Natural killer cell (primary cell): ENCODE measurements around the gene LAG3. TPM values are rescaled to one million over a fixed set of nuclear protein-coding genes. Genes with fewer than 3 reads are reported as not detected.
"Not testable (repeated sequence)": the region's sequence is repeated elsewhere in the genome, so short reads cannot be mapped to it uniquely, and the experiment has no call there.

Experiments used
- ATAC-seq, 3 donors: fragments of 150-1000 bp in 2 of 3; fragments of 200-7000 bp in 1 of 3; cut with Tn5 transposase; 1 replicate in 1 of 3; 2 replicates in 2 of 3; pipeline ENCODE4 v1.10.0; 2021; ENCODE audit warnings: mild to moderate bottlenecking in 2 of 3, moderate library complexity in 2 of 3
- DNase-seq, 2 donors: peaks; one replicate each; pipeline versions ENCODE4 v3.0.0 to v3.0.0-alpha.2; 2013 to 2021; ENCODE audit warnings: mixed read lengths in 1 of 2
- H3K27ac ChIP-seq: one replicate; pipeline ENCODE4 v1.5.1; 2013; ENCODE audit warnings: mild to moderate bottlenecking, low read length
- H3K27me3 ChIP-seq: one replicate; pipeline ENCODE4 v1.6.1; 2013; ENCODE audit warnings: low read length; ENCODE audit not compliant: control insufficient read depth, insufficient read depth
- H3K36me3 ChIP-seq: one replicate; pipeline ENCODE4 v1.6.1; 2013; ENCODE audit warnings: low read length; ENCODE audit not compliant: control insufficient read depth, insufficient read depth
- H3K4me1 ChIP-seq: one replicate; pipeline ENCODE4 v1.6.1; 2013; ENCODE audit warnings: low read length; ENCODE audit not compliant: control insufficient read depth, insufficient read depth
- H3K4me3 ChIP-seq: one replicate; pipeline ENCODE4 v1.5.1; 2013; ENCODE audit warnings: low read length
- H3K9me3 ChIP-seq: one replicate; pipeline ENCODE4 v1.6.1; 2013; ENCODE audit warnings: low read length; ENCODE audit not compliant: control insufficient read depth, insufficient read depth
- H3K27ac Mint-ChIP-seq, 2 donors: one replicate each; pipeline ENCODE4 v1.8.0; 2022; ENCODE audit warnings: mild to moderate bottlenecking in 2 of 2, mixed read lengths in 2 of 2, moderate library complexity in 1 of 2
- H3K27me3 Mint-ChIP-seq, 2 donors: one replicate each; pipeline ENCODE4 v1.8.0; 2022; ENCODE audit warnings: low read depth in 2 of 2, mixed read lengths in 2 of 2
- H3K36me3 Mint-ChIP-seq: one replicate; pipeline ENCODE4 v1.8.0; 2022; ENCODE audit warnings: mixed read lengths
- H3K4me1 Mint-ChIP-seq, 2 donors: one replicate each; pipeline ENCODE4 v1.8.0; 2022; ENCODE audit warnings: mixed read lengths in 2 of 2
- H3K4me3 Mint-ChIP-seq: one replicate; pipeline ENCODE4 v1.8.0; 2022; ENCODE audit warnings: mild to moderate bottlenecking, moderate library complexity, mixed read lengths
- H3K9me3 Mint-ChIP-seq, 2 donors: one replicate each; pipeline ENCODE4 v1.8.0; 2022; ENCODE audit warnings: mixed read lengths in 2 of 2
- WGBS: methylation state at CpG from one replicate; pipeline ENCODE4 v1.1.7; 2013; ENCODE audit warnings: missing lambda C conversion rate; ENCODE audit not compliant: insufficient coverage; 5-methylcytosine and 5-hydroxymethylcytosine counted together
- intact Hi-C: fragments of 100-400 bp; cut with micrococcal nuclease; formaldehyde crosslinking; loops from one replicate; pipeline ENCODE4 v1.14.2; 2022
- total RNA-seq, 4 donors: library from RNA; stranded (reverse); fragments of 120-200 nt in 1 of 4; gene quantifications; one replicate each; pipeline versions ENCODE4 v1.2.3 to v1.2.4, GENCODE V29; 2013 to 2022
- TF ChIP-seq, protein P1 (sequence below): fragments of 200-600 bp; IDR thresholded peaks from one replicate; pipeline ENCODE4 v1.8.0; 2022; ENCODE audit warnings: antibody characterized with exemption

Gene LAG3
- total RNA-seq, 3 donors from 2014 or later (not counting 1 experiment from before 2014, with no cell fraction given): 0.36 to 7.6 (median 0.78) TPM

- peaks cover 15% of the 10 kb centered on the region for H3K36me3 ChIP-seq
- Mint-ChIP-seq H3K27ac (no peak overlapping the region), H3K4me1 (peaks cover 0 to 11% of the 10 kb centered on the region in 2 donors), H3K36me3 (peaks cover 7% of the 10 kb centered on the region), H3K27me3 (no peaks in the 10 kb centered on the region), H3K9me3 (no peaks in the 10 kb centered on the region), H3K4me3 (no peak overlapping the region)
- no peak overlapping the region for H3K27ac ChIP-seq
- H3K9me3 ChIP-seq: no peaks in the 10 kb centered on the region
- no peak overlapping the region for H3K4me3 ChIP-seq
- intact Hi-C loops: no loop called here
- peaks cover 15% of the 10 kb centered on the region for H3K4me1 ChIP-seq
- 83% methylated on average over 3 of the region's 3 CpGs for WGBS
- H3K27me3 ChIP-seq: no peaks in the 10 kb centered on the region
- DNase-seq (no peak), ATAC-seq (no peak)
- TF ChIP-seq, protein P1, sequence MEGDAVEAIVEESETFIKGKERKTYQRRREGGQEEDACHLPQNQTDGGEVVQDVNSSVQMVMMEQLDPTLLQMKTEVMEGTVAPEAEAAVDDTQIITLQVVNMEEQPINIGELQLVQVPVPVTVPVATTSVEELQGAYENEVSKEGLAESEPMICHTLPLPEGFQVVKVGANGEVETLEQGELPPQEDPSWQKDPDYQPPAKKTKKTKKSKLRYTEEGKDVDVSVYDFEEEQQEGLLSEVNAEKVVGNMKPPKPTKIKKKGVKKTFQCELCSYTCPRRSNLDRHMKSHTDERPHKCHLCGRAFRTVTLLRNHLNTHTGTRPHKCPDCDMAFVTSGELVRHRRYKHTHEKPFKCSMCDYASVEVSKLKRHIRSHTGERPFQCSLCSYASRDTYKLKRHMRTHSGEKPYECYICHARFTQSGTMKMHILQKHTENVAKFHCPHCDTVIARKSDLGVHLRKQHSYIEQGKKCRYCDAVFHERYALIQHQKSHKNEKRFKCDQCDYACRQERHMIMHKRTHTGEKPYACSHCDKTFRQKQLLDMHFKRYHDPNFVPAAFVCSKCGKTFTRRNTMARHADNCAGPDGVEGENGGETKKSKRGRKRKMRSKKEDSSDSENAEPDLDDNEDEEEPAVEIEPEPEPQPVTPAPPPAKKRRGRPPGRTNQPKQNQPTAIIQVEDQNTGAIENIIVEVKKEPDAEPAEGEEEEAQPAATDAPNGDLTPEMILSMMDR: no peak
Measured at GRCh38 chr12:6742834-6743233, 29.5 kb upstream of the LAG3 start.

DNA sequence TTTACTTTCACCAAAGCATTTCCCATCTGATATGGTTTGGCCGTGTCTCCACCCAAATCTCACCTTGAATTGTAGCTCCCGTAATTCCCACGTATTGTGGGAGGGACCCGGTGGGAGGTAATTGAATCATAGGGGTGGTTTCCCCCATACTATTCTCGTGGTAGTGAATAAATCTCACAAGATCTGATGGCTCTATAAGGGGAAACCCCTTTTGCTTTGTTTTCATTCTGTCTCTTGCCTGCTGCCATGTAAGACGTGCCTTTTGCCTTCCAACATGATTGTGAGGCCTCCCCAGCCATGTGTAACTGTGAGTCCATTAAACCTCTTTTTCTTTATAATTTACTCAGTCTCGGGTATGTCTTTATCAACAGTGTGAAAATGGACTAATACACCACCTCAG is 29.0 kb upstream of the LAG3 start:
- H3K27me3 ChIP-seq, ATAC-seq, H3K27ac Mint-ChIP-seq, H3K4me3 Mint-ChIP-seq, intact Hi-C loops, H3K9me3 Mint-ChIP-seq, H3K4me3 ChIP-seq, H3K27ac ChIP-seq, H3K9me3 ChIP-seq, H3K27me3 Mint-ChIP-seq, DNase-seq: not testable (repeated sequence)
- Histone ChIP-seq H3K4me1 (peaks cover 15% of the 10 kb centered on the region), H3K36me3 (peaks cover 19% of the 10 kb centered on the region)
- Mint-ChIP-seq H3K36me3 (peaks cover 12% of the 10 kb centered on the region), H3K4me1 (peaks cover 0 to 11% of the 10 kb centered on the region in 2 donors)
- 62% methylated on average over 5 of the region's 7 CpGs for WGBS

GRCh38 chr12:6745741-6746525 is 26.4 kb upstream of the LAG3 start:
- H3K4me3 ChIP-seq: no peak overlapping the region
- WGBS: 50% methylated on average over 13 of the region's 13 CpGs
- H3K27ac Mint-ChIP-seq: peak overlapping the region in 1 of 2 donors; percentile 62
- TF ChIP-seq, protein P1: no peak
- peaks cover 45% of the 10 kb centered on the region for H3K36me3 ChIP-seq
- H3K27ac ChIP-seq: peak overlapping the region; percentile 48
- no peaks in the 10 kb centered on the region for H3K9me3 ChIP-seq
- H3K27me3 ChIP-seq: no peaks in the 10 kb centered on the region
- H3K9me3 Mint-ChIP-seq: no peaks in the 10 kb centered on the region
- H3K36me3 Mint-ChIP-seq: peaks cover 14% of the 10 kb centered on the region
- H3K4me3 Mint-ChIP-seq: no peak overlapping the region
- H3K4me1 ChIP-seq: peaks cover 15% of the 10 kb centered on the region
- intact Hi-C loops: no loop called here
- peaks cover 0 to 15% of the 10 kb centered on the region in 2 donors for H3K4me1 Mint-ChIP-seq
- DNase-seq (peak in 1 of 2 donors; percentile 57), ATAC-seq (peak; percentile 54 to 90 (median 55))
- no peaks in the 10 kb centered on the region for H3K27me3 Mint-ChIP-seq

GRCh38 chr12:6747216-6747615 is 25.1 kb upstream of the LAG3 start:
- H3K36me3 ChIP-seq: peaks cover 54% of the 10 kb centered on the region
- Mint-ChIP-seq H3K4me3 (no peak overlapping the region), H3K4me1 (peaks cover 0 to 27% of the 10 kb centered on the region in 2 donors), H3K9me3 (no peaks in the 10 kb centered on the region), H3K36me3 (peaks cover 14% of the 10 kb centered on the region), H3K27me3 (no peaks in the 10 kb centered on the region), H3K27ac (peak overlapping the region in 1 of 2 donors; percentile 66)
- intact Hi-C loops: no loop called here
- H3K4me3 ChIP-seq: no peak overlapping the region
- TF ChIP-seq, protein P1: no peak
- peaks cover 22% of the 10 kb centered on the region for H3K4me1 ChIP-seq
- DNase-seq (no peak), ATAC-seq (no peak)
- H3K27me3 ChIP-seq: no peaks in the 10 kb centered on the region
- no peak overlapping the region for H3K27ac ChIP-seq
- 95% methylated on average over 4 of the region's 4 CpGs for WGBS
- H3K9me3 ChIP-seq: no peaks in the 10 kb centered on the region
